Germinal center (tissue), 1 donor: ENCODE measurements around the gene PAQR9.

Source experiments
- DNase-seq: peaks from one replicate; pipeline ENCODE4 v3.0.0; 2012; ENCODE audit warnings: mixed read lengths, low spot score

The PAQR9 gene

GRCh38 chr3:142914286-142914811 is 49.1 kb downstream of the PAQR9 start:
- DNase-seq: no peak

DNA sequence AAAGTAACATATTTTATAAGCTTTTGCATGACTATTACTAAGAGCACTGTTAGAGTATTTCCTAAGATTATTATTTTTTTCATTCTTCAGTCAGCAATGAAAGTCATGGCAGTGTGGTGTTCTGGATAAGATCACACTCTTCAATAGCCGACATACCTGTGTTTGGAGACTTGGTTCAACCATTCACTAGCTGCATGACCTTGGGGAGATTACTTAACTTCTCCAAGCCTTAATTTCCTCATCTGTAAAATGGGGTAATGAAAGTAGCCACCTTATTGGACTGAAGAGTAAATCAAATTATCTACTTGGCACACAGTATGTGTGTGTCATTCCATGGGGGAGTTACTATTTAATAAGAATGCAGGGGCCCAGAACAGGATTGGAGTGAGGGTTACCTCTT is 50.0 kb downstream of the PAQR9 start:
- DNase-seq: no peak

DNA sequence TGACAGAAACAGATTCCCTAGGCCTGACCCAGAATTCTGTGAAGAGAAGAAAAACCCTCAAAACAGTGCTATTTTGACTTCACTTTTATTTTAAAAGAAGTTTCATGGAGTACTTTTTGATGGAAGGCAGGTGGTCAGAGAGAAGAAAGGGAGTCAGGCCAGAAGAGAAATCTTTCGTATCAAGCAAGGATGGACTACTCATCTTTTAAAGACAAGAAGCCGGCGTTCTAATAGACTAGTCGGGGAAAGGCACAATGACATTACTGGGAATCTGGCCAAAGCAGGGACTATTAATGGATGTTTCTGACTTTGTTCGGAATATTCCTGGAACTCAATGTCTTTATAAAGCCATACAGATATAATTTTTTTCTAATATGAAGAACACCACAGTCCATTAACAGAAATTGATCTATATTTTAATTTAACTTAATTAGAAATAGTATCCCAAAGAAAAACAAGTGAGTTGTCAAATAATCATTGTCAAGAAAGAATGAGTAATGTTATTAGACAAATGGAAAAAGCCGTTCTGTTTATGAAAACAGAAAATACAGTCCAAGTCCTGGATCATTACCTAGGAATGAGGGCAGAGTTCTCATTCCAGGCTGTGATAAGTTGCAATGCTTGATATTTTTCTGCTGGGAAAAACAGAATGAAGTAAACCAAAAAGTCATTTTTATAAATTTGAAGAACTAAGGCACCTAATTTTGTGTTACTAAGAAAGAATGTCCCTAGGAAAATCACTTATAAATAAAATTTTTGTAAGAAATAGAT is 50.9 kb downstream of the PAQR9 start:
- no peak for DNase-seq
